H1 (cell line): Measurements from ENCODE around the gene UBE2V1. TPM values are rescaled to one million over a fixed set of nuclear protein-coding genes. Genes with fewer than 3 reads are reported as not detected.

ENCODE experiments used
- BRCA1 ChIP-seq: IDR thresholded peaks from 2 replicates; pipeline ENCODE4 v1.6.1; 2012; ENCODE audit warnings: low read depth, low read length, improper control_type of control experiment
- E2F6 ChIP-seq: IDR thresholded peaks from 2 replicates; pipeline ENCODE4 v1.6.1; 2012; ENCODE audit warnings: inconsistent platforms
- SIN3A ChIP-seq, 2 experiments: IDR thresholded peaks in 1 of 2; conservative IDR thresholded peaks in 1 of 2; 2 replicates each; pipeline ENCODE4 v1.6.1; 2011 to 2012; ENCODE audit warnings: low read length in 2 of 2, improper control_type of control experiment in 1 of 2, low read depth in 1 of 2, mild to moderate bottlenecking in 1 of 2
- SUZ12 ChIP-seq: fragments of 200-600 bp; sonication (generic); IDR thresholded peaks from 2 replicates; pipeline ENCODE4 v1.6.1; 2012; ENCODE audit warnings: mild to moderate bottlenecking, inconsistent platforms, low read length, moderate library complexity, mixed read lengths
- ZNF274 ChIP-seq: IDR thresholded peaks from 2 replicates; pipeline ENCODE4 v1.7.0; 2012; ENCODE audit warnings: low read length, borderline replicate concordance; ENCODE audit errors: extremely low read depth
- polyA plus RNA-seq, 7 experiments: library from polyadenylated mRNA; depleted of rRNA in 3 of 7; stranded (reverse) in 5 of 7; unstranded in 2 of 7; fragments of >200 nt in 5 of 7; fragments of 200-250 nt in 2 of 7; gene quantifications; 1 replicate in 5 of 7; 2 replicates in 1 of 7; 4 replicates in 1 of 7; pipeline versions ENCODE4 v1.2.1 to v1.2.3, GENCODE V29; 2011 to 2013; ENCODE audit warnings: missing spikeins in 2 of 7, mixed read lengths in 2 of 7
- total RNA-seq: library from RNA; stranded (reverse); fragmentation: NEBNext Ultra II Directional; extraction: Animal tissue kit (Norgen Biotek cat#: 25700); gene quantifications from 2 replicates; pipeline ENCODE4 v1.2.1, GENCODE V29; 2021

The UBE2V1 gene
- total and polyA plus RNA-seq, 2 of the 8 experiments (the other 6 are each of a cell fraction or from before 2014, with no cell fraction given), result 141 to 184 TPM

- TF ChIP-seq SUZ12 (no peak), SIN3A (conservative IDR thresholded peaks at IDR 0.05 in 1 of 2, IDR thresholded peaks at IDR 0.05 in 1 of 2; ENCODE audit: low read depth in 1 of 2, low read length in 2 of 2) (no peak), E2F6 (no peak), ZNF274 (no peak), BRCA1 (no peak)
These were observed 3.5 kb upstream of the UBE2V1 start (continued) for GRCh38 chr20:50116368-50116999.
